RWPE1 (cell line): ENCODE results near the gene USP12.
A peak's percentile ranks its signal among the peaks of the same experiment; 100 is the strongest.
"Not testable (repeated sequence)": the region's sequence is repeated elsewhere in the genome, so short reads cannot be mapped to it uniquely, and the experiment has no call there.

Experiments used
- CTCF ChIA-PET: fragments of 350-600 bp; sonication (Branson Sonifier 250); formaldehyde crosslinking; extraction: SDS; loops from one replicate; lab custom pipeline; 2021; lab: Yijun Ruan, JAX
- POLR2A ChIA-PET: fragments of 400-600 bp; formaldehyde crosslinking; extraction: SDS; loops from one replicate; lab custom pipeline; 2020; ENCODE audit warnings: antibody characterized with exemption; ENCODE audit not compliant: low non-redundant PET; lab: Yijun Ruan, JAX
- DNase-seq: peaks from one replicate; pipeline ENCODE4 v3.0.0; 2012; ENCODE audit warnings: low spot score
- H3K27ac ChIP-seq: fragments of 450-650 bp; 2 replicates; pipeline ENCODE4 v1.5.1; 2017
- TF ChIP-seq, protein P1 (sequence below): fragments of 450-650 bp; conservative IDR thresholded peaks from 2 replicates; pipeline ENCODE4 v1.5.1; 2017; ENCODE audit warnings: low read depth, mild to moderate bottlenecking

Gene USP12, protein sequence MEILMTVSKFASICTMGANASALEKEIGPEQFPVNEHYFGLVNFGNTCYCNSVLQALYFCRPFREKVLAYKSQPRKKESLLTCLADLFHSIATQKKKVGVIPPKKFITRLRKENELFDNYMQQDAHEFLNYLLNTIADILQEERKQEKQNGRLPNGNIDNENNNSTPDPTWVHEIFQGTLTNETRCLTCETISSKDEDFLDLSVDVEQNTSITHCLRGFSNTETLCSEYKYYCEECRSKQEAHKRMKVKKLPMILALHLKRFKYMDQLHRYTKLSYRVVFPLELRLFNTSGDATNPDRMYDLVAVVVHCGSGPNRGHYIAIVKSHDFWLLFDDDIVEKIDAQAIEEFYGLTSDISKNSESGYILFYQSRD

DNA sequence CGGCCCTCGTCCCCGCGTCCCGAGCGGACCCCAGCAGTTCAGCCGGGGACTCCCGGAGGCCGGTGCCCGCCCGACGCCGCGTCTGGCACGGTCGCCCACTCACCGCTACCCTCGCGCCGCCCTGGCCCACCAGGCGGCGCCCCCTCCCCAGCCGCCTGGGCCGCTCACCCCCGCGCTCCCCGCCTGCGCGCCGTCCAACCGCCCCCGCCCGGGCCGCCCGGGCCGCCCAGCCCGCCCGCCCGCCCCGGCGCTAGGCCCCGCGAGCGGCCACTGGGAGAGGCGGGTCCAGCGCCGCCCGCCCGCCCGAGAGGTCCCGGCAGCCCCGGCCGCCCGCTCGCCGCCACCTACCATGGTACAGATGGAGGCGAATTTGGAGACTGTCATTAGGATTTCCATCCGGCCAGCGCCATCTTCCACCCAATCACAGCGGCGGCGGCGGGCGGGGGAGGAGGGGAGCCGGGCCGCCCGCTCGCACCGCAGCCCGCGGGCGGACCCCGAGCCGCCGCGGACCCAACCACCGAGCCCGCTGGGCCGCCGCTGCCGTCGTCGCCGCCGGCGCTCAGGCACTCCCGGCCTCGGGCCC, at the start of gene USP12:
Gene USP12, minus strand, starts transcription at position 568 of the 583 bp plus-strand sequence. Its CDS starts 172 bp downstream, at position 396.
- POLR2A ChIA-PET, result interaction anchor here (0.6 kb wide), 1 partner anchor 11 kb away, joined by 3 read pairs; no protein-coding TSS in a partner anchor
- CTCF ChIA-PET, result no interaction called here
- TF ChIP-seq, protein P1, sequence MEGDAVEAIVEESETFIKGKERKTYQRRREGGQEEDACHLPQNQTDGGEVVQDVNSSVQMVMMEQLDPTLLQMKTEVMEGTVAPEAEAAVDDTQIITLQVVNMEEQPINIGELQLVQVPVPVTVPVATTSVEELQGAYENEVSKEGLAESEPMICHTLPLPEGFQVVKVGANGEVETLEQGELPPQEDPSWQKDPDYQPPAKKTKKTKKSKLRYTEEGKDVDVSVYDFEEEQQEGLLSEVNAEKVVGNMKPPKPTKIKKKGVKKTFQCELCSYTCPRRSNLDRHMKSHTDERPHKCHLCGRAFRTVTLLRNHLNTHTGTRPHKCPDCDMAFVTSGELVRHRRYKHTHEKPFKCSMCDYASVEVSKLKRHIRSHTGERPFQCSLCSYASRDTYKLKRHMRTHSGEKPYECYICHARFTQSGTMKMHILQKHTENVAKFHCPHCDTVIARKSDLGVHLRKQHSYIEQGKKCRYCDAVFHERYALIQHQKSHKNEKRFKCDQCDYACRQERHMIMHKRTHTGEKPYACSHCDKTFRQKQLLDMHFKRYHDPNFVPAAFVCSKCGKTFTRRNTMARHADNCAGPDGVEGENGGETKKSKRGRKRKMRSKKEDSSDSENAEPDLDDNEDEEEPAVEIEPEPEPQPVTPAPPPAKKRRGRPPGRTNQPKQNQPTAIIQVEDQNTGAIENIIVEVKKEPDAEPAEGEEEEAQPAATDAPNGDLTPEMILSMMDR, result no peak; the same call in 1 of the 2 replicates
- no peak for DNase-seq
- H3K27ac ChIP-seq, result peak within 1 kb of the TSS; percentile 89

DNA sequence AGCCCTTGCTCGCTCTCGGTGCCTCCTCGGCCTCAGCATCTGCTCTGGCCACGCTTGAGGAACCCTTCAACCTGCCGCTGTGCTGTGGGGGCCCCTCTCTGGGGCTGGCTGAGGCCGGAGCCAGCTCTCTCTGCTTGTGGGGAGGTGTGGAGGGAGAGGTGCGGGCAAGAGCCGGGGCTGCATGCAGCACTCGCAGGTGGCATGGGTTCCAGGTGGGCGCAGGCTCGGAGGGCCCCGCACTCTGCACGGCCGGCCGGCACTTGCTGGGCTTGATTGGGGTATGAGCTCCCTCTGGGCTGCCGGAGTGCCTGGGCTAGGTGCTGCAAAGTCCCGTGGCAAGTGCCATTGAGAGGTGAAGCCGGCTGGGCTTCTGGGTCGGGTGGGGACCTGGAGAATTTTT, 48.0 kb upstream of the USP12 start:
- POLR2A ChIA-PET, result no interaction called here
- TF ChIP-seq, protein P1, result no peak
- CTCF ChIA-PET, result interaction anchor here (0.7 kb wide), 1 partner anchor 36 kb away, joined by 3 read pairs; no protein-coding TSS in a partner anchor
- no peak overlapping the region for H3K27ac ChIP-seq
- DNase-seq, result no peak

DNA sequence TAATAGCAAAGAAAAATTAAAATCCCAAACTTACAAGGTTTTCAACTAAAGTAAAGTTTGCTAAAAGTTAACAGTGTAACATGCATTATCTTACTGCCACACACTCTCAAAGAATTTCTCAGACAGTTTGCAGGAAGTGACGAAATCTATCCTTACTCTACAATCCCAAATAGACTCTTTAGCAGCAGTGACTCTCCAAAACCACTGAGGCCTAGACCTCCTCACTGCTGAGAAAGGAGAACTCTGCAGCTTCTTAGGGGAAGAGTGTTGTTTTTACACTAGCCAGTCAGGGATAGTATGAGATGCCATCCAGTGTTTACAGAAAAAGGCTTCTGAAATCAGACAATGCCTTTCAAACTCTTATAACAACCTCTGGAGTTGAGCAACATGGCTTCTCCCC, 47.2 kb upstream of the USP12 start:
- POLR2A ChIA-PET, H3K27ac ChIP-seq, DNase-seq, CTCF ChIA-PET: not testable (repeated sequence)

- H3K27ac ChIP-seq, DNase-seq, POLR2A ChIA-PET, CTCF ChIA-PET: not testable (repeated sequence)
Observed at GRCh38 chr13:27217791-27218190, 46.2 kb upstream of the USP12 start.

DNA sequence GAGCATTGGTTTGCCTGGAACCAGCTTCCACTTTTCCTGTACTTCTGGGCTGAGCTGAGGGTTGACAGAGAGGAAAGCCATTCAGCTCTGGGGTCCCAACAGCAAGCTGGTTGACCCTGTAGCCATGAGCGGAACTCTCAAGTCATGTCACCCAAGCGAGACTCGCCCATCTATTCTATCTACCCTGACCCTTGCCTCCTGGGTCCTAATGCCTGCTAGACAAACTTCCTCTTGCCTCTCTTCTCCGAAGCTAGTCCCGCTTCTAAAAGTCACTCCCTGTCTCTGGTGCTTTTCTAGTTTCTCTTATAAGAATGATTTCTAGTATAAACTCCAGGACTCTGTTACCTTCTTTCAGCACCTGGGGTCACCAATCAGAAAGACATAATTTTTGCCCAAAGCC, 41.8 kb upstream of the USP12 start:
- POLR2A ChIA-PET, CTCF ChIA-PET, DNase-seq, H3K27ac ChIP-seq: not testable (repeated sequence)

DNA sequence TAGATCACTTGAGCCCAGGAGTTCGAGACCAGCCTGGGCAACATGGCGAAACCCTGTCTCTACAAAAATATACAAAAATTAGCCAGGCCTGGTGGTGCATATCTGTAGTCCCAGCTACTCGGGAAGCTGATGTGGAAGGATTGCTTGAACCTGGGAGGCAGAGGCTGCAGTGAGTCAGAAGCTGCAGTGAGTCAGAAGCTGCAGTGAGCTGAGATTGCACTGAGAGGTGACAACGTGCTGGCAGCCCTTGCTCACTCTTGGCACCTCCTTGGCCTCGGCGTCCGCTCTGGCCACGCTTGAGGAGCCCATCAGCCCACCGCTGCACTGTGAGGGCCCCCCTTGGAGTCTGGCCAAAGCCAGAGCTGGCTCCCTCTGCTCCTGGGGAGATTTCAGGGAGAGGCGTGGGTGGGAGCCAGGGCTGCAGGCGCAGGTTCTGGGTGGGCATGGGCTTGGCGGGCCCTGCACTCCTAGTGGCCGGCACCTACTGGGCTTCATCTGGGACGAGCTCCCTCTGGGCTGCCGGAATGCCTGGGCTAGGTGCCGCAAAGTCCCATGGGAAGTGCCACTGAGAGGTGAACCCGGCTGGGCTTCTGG, 40.3 kb upstream of the USP12 start:
- ChIA-PET POLR2A (no interaction called here), CTCF (interaction anchor here (0.6 kb wide), 1 partner anchor 52 kb away, joined by 10 read pairs; no protein-coding TSS in a partner anchor)
- DNase-seq, result no peak
- TF ChIP-seq, protein P1, result no peak
- no peak overlapping the region for H3K27ac ChIP-seq

DNA sequence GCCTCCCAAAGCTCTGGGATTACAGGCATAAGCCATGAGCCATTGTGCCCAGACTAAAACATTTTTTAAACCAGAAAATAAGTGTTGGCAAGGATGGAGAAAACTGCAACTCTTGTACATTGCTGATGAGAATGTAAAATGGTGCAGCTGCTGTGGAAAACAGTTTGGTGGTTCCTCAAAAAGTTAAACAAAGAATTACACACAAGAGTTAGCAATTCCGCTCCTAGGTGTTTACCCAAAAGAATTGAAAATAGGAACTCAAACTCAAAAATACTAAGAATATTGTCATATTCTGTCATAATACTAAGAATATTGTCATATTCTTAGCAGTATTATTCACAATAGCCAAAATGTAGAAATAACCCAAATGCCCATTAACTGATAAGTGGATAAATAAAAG, 39.7 kb upstream of the USP12 start:
- ChIA-PET CTCF (no interaction called here), POLR2A (no interaction called here)
- TF ChIP-seq, protein P1, result no peak
- no peak overlapping the region for H3K27ac ChIP-seq
- DNase-seq, result no peak

- no peak overlapping the region for H3K27ac ChIP-seq
- ChIA-PET POLR2A (no interaction called here), CTCF (interaction anchor here (0.6 to 0.7 kb wide), 2 partner anchors 21 to 40 kb away, joined by 4 read pairs; no protein-coding TSS in a partner anchor)
- TF ChIP-seq, protein P1, result no peak
- DNase-seq, result no peak
Observed at GRCh38 chr13:27208514-27208913, 36.9 kb upstream of the USP12 start.
